ENCODE results near the gene ERC2. TPM values are rescaled to one million over a fixed set of nuclear protein-coding genes. Genes with fewer than 3 reads are reported as not detected.

ERC2 gene
- total RNA-seq, 1 donor from 2014 or later: 32.5 TPM

DNA sequence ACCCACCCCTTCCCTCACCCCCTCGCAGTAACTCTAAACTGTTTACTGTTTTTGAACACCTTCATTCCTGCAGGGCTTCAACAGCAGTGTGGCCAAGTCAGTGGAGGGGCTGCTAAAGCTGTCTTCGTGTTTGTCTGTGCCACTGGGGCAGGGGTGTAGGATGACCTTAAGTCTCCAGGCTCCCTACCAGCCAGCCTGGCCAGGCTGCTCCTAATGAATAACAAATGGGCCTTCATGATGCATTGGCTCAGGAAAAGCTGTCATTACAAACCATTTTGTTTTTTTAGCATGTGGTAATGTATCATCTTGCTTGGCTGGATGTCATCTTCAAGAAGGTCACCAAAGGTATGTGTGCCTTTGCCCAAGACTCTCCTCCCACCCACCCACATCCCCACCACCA, 609.0 kb downstream of the ERC2 start:
- H3K27ac Mint-ChIP-seq: no peak overlapping the region
- no peak for DNase-seq (ENCODE audit: low spot score, unreplicated experiment)
- H3K36me3 Mint-ChIP-seq (ENCODE audit: insufficient read depth): no peaks in the 10 kb centered on the region
- TF ChIP-seq, protein P1, sequence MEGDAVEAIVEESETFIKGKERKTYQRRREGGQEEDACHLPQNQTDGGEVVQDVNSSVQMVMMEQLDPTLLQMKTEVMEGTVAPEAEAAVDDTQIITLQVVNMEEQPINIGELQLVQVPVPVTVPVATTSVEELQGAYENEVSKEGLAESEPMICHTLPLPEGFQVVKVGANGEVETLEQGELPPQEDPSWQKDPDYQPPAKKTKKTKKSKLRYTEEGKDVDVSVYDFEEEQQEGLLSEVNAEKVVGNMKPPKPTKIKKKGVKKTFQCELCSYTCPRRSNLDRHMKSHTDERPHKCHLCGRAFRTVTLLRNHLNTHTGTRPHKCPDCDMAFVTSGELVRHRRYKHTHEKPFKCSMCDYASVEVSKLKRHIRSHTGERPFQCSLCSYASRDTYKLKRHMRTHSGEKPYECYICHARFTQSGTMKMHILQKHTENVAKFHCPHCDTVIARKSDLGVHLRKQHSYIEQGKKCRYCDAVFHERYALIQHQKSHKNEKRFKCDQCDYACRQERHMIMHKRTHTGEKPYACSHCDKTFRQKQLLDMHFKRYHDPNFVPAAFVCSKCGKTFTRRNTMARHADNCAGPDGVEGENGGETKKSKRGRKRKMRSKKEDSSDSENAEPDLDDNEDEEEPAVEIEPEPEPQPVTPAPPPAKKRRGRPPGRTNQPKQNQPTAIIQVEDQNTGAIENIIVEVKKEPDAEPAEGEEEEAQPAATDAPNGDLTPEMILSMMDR (IDR thresholded peaks at IDR 0.05; ENCODE audit: unreplicated experiment): no peak
- no peaks in the 10 kb centered on the region for H3K9me3 Mint-ChIP-seq (ENCODE audit: low read depth)
- no peak overlapping the region for H3K4me3 Mint-ChIP-seq (ENCODE audit: low read depth)
- H3K4me1 Mint-ChIP-seq (ENCODE audit: low read depth): no peaks in the 10 kb centered on the region
- H3K27me3 Mint-ChIP-seq: no peaks in the 10 kb centered on the region

DNA sequence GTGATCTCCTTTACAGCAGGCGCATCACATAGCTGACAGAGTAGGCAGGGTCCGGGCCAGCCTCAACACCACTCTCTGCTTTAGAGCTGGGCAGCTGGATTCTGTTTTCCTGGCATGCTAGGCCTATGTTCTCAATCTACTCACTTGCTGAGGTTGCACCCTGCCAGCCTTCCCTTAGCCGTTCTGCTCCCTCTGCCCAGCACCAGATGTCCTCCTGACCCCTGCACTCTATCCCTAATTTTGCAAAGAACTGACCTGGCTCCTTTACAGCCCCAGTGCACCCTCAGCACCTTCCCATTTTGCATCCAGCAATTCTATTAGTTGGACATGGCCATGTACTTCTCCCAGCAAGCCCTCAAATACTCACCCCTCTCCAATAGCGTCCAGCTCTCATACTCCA, 609.5 kb downstream of the ERC2 start:
- no peaks in the 10 kb centered on the region for H3K9me3 Mint-ChIP-seq (ENCODE audit: low read depth)
- H3K4me1 Mint-ChIP-seq (ENCODE audit: low read depth): no peaks in the 10 kb centered on the region
- no peak overlapping the region for H3K27ac Mint-ChIP-seq
- no peak overlapping the region for H3K4me3 Mint-ChIP-seq (ENCODE audit: low read depth)
- no peaks in the 10 kb centered on the region for H3K27me3 Mint-ChIP-seq
- no peaks in the 10 kb centered on the region for H3K36me3 Mint-ChIP-seq (ENCODE audit: insufficient read depth)
- DNase-seq (ENCODE audit: low spot score, unreplicated experiment): no peak
- TF ChIP-seq, protein P1 (IDR thresholded peaks at IDR 0.05; ENCODE audit: unreplicated experiment): no peak

DNA sequence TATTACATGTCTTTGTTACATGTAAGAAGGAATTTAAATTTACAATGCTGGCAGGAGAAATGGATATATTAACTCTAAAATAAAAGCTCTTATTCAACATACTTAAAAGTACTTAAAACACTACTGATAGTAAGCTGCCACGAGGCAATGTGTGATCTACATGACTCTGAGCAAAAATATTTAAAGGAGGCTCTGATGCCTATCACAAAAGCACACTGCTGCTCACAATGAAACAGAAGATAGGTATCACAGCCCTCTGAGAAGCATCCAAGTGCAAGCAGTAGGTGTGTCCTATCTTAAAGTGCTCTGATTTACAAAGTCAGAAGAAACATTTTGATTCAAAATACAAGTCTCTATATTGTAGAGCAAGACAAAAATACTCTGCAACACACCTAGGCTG, 610.0 kb downstream of the ERC2 start:
- H3K4me1 Mint-ChIP-seq (ENCODE audit: low read depth): no peaks in the 10 kb centered on the region
- H3K4me3 Mint-ChIP-seq (ENCODE audit: low read depth): no peak overlapping the region
- H3K27ac Mint-ChIP-seq: no peak overlapping the region

DNA sequence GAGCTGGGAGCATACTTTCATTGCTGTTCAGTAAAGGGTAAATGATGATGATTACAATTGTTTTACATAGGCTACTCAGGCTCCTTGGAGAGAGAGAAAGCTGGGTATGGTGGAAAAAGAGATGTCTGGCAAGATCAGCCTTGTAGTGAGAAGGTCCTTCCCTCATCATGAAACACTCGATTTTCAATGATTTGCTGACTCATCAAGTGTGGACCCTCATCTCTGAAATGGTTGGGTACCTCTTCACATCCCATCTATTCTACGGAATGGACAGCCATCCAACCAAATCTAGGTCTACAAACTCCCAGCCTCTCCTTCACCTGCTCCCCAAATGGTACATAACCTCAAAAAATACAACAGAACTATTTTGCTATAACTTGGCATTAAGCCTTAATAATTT, 610.6 kb downstream of the ERC2 start:
- no peaks in the 10 kb centered on the region for H3K36me3 Mint-ChIP-seq (ENCODE audit: insufficient read depth)
- no peaks in the 10 kb centered on the region for H3K4me1 Mint-ChIP-seq (ENCODE audit: low read depth)
- TF ChIP-seq, protein P1 (IDR thresholded peaks at IDR 0.05; ENCODE audit: unreplicated experiment): no peak
- no peak overlapping the region for H3K4me3 Mint-ChIP-seq (ENCODE audit: low read depth)
- DNase-seq (ENCODE audit: low spot score, unreplicated experiment): no peak
- H3K27ac Mint-ChIP-seq: no peak overlapping the region
- H3K27me3 Mint-ChIP-seq: no peaks in the 10 kb centered on the region
- no peaks in the 10 kb centered on the region for H3K9me3 Mint-ChIP-seq (ENCODE audit: low read depth)

More for the DNA sequence above, 610.0 kb downstream of the ERC2 start:
- no peaks in the 10 kb centered on the region for H3K36me3 Mint-ChIP-seq (ENCODE audit: insufficient read depth)
- H3K27me3 Mint-ChIP-seq: no peaks in the 10 kb centered on the region
- TF ChIP-seq, protein P1 (IDR thresholded peaks at IDR 0.05; ENCODE audit: unreplicated experiment): no peak
- no peaks in the 10 kb centered on the region for H3K9me3 Mint-ChIP-seq (ENCODE audit: low read depth)
- no peak for DNase-seq (ENCODE audit: low spot score, unreplicated experiment)

DNA sequence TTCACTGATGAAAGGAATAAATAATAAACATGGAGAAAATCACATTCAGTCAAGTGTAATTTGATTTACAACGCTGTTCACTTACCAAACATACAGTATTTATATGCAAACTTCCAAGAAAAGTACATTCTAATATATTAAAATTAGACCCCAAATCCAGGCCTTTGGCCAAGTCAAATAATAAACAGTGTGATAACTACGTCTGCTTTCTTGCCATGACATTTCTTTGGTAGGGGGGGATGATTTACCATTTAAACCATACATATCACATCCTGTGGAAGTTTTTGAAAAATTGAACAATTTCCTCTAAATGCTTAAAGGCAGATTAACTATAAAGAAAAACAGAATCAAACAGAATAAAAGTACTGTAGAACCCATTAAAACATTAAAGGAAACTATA, 613.0 kb downstream of the ERC2 start:
- Mint-ChIP-seq H3K4me3 (ENCODE audit: low read depth) (no peak overlapping the region), H3K4me1 (ENCODE audit: low read depth) (no peaks in the 10 kb centered on the region), H3K27me3 (no peaks in the 10 kb centered on the region), H3K36me3 (ENCODE audit: insufficient read depth) (no peaks in the 10 kb centered on the region), H3K27ac (no peak overlapping the region), H3K9me3 (ENCODE audit: low read depth) (no peaks in the 10 kb centered on the region)
- TF ChIP-seq, protein P1 (IDR thresholded peaks at IDR 0.05; ENCODE audit: unreplicated experiment): no peak
- DNase-seq (ENCODE audit: low spot score, unreplicated experiment): no peak
